ENCODE results near the gene SLC6A20.

DNA sequence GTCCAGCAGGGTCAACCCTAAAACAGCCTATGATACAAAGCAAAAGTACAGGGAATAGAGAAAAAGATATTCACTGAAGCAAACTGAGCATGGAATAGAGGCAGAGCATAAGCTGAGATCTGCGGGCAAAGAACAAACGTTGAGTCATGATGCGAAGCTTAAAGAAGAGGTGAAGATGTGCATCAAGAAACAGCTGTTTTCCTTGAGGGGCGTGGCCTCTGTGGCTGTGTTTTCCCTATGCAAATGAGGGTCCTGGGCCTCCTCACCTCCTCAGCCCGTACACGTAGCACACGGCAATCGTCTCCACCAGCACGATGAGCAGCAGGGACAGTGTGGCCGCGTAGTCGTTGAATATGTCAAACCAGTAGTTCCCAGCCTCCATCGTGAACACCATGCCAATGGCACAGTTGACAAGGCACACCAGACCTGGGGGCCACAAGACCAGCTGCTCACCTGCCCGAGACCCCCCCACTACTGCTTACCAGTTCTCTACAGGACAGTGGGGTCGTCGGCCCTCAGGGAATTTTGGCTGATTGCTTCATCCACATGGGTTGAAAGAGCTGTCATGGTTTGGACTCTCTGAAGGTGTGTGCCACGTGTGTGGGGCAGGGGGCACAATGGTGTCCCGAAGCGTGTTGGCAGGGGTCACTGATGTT lies 33.6 kb downstream of the SLC6A20 start:
- no peak for TF ChIP-seq EZH2 (IDR thresholded peaks at IDR 0.05; ENCODE audit: low read length)
- TF ChIP-seq, protein P1, sequence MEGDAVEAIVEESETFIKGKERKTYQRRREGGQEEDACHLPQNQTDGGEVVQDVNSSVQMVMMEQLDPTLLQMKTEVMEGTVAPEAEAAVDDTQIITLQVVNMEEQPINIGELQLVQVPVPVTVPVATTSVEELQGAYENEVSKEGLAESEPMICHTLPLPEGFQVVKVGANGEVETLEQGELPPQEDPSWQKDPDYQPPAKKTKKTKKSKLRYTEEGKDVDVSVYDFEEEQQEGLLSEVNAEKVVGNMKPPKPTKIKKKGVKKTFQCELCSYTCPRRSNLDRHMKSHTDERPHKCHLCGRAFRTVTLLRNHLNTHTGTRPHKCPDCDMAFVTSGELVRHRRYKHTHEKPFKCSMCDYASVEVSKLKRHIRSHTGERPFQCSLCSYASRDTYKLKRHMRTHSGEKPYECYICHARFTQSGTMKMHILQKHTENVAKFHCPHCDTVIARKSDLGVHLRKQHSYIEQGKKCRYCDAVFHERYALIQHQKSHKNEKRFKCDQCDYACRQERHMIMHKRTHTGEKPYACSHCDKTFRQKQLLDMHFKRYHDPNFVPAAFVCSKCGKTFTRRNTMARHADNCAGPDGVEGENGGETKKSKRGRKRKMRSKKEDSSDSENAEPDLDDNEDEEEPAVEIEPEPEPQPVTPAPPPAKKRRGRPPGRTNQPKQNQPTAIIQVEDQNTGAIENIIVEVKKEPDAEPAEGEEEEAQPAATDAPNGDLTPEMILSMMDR (optimal IDR thresholded peaks at IDR 0.05 in 1 of 3, IDR thresholded peaks at IDR 0.05 in 1 of 3, conservative IDR thresholded peaks at IDR 0.05 in 1 of 3; ENCODE audit: extremely low read depth in 1 of 3, insufficient read depth in 2 of 3, low read length in 3 of 3), result no peak

All from keratinocyte (primary cell).